HG02973 (cell line): Measurements from ENCODE around the gene C12orf54.
"Not testable (repeated sequence)": the region's sequence is repeated elsewhere in the genome, so short reads cannot be mapped to it uniquely, and the experiment has no call there.

ENCODE experiments used
- ATAC-seq: cut with Tn5 transposase; IDR thresholded peaks from one replicate; pipeline ENCODE4 v1.9.1; 2021; ENCODE audit warnings: moderate library complexity; ENCODE audit not compliant: unreplicated experiment

The C12orf54 gene

GRCh38 chr12:48508987-48509386 is 26.7 kb downstream of the C12orf54 start:
- ATAC-seq: no peak

- ATAC-seq: no peak
Measured at GRCh38 chr12:48510111-48510510, 27.8 kb downstream of the C12orf54 start.

GRCh38 chr12:48512855-48513254 is 30.6 kb downstream of the C12orf54 start:
- ATAC-seq: peak; percentile 93

- no peak for ATAC-seq
Measured at GRCh38 chr12:48514728-48515127, 32.4 kb downstream of the C12orf54 start.

- ATAC-seq: not testable (repeated sequence)
Measured at GRCh38 chr12:48520381-48520780, 38.1 kb downstream of the C12orf54 start.

GRCh38 chr12:48525332-48525731 is 43.0 kb downstream of the C12orf54 start, which contains the start of gene OR8S1:
Gene OR8S1 (plus strand): TSS chr12:48525632. CDS start chr12:48525632, 0 bp downstream.
- no peak for ATAC-seq

GRCh38 chr12:48527891-48528670 is 45.8 kb downstream of the C12orf54 start:
- no peak for ATAC-seq

GRCh38 chr12:48532601-48533000 is 50.3 kb downstream of the C12orf54 start:
- ATAC-seq: no peak

- ATAC-seq: no peak
Measured at GRCh38 chr12:48536602-48537001, 54.3 kb downstream of the C12orf54 start.

GRCh38 chr12:48542300-48542928 is 60.1 kb downstream of the C12orf54 start:
- ATAC-seq: no peak

- ATAC-seq: no peak
Measured at GRCh38 chr12:48545833-48546469, 63.7 kb downstream of the C12orf54 start.
